A549 (cell line): ENCODE data around the gene GTF2H1. TPM values are rescaled to one million over a fixed set of nuclear protein-coding genes. Genes with fewer than 3 reads are reported as not detected.
A peak's percentile ranks its signal among the peaks of the same experiment; 100 is the strongest.

Experiments used
- ATAC-seq, 2 experiments: fragments of 200-7000 bp in 1 of 2; fragments of >200 bp in 1 of 2; cut with Nextera tagmentation in 1 of 2; cut with Tn5 transposase in 1 of 2; 3 replicates each; pipeline versions ENCODE4 v1.8.0 to v1.9.1; 2018 to 2020; ENCODE audit warnings: mild to moderate bottlenecking in 1 of 2, moderate library complexity in 1 of 2
- CTCF ChIA-PET: fragments of 300-600 bp; sonication (Branson Sonifier 250); formaldehyde crosslinking; extraction: SDS; loops from one replicate; lab custom pipeline; 2021; ENCODE audit warnings: antibody characterized with exemption, inconsistent platforms; lab: Yijun Ruan, JAX
- POLR2A ChIA-PET: fragments of 350-600 bp; formaldehyde crosslinking; extraction: SDS; loops from one replicate; lab custom pipeline; 2021; ENCODE audit warnings: antibody characterized with exemption, inconsistent platforms; lab: Yijun Ruan, JAX
- DNase-seq, 2 experiments: peaks; one replicate each; pipeline versions ENCODE4 v3.0.0 to v3.0.0-alpha.2; 2011 to 2016; ENCODE audit warnings: low read depth in 1 of 2, low spot score in 1 of 2
- FAIRE-seq: peaks from 2 replicates; lab custom pipeline; 2011; peaks lifted over from hg19 to GRCh38; lab: Jason Lieb, UNC
- H3K27ac ChIP-seq, 2 experiments: fragments of >200 bp; sonication (Bioruptor Twin); formaldehyde crosslinking; 3 replicates each; pipeline ENCODE4 v1.5.1; 2016 to 2017
- H3K4me1 ChIP-seq: fragments of >200 bp; sonication (Bioruptor Twin); formaldehyde crosslinking; 3 replicates; pipeline ENCODE4 v1.6.1; 2016
- H3K4me2 ChIP-seq: fragments of >200 bp; sonication (Bioruptor Twin); formaldehyde crosslinking; 3 replicates; pipeline ENCODE4 v1.6.1; 2016
- H3K4me3 ChIP-seq: fragments of >200 bp; sonication (Bioruptor Twin); formaldehyde crosslinking; 3 replicates; pipeline ENCODE4 v1.5.1; 2016
- H3K9me3 ChIP-seq: fragments of >200 bp; sonication (Bioruptor Twin); formaldehyde crosslinking; 3 replicates; pipeline ENCODE4 v1.6.1; 2016
- ATOH8 ChIP-seq: fragments of 250-450 bp; sonication (Bioruptor Pico); IDR thresholded peaks from 2 replicates; pipeline ENCODE4 v1.5.0; 2020; ENCODE audit warnings: low read depth, mild to moderate bottlenecking, moderate library complexity
- CBX2 ChIP-seq: fragments of 200-600 bp; sonication (generic); IDR thresholded peaks from 2 replicates; pipeline ENCODE4 v1.6.1; 2016; ENCODE audit warnings: low read depth, mild to moderate bottlenecking, borderline replicate concordance
- CBX8 ChIP-seq: fragments of 200-600 bp; sonication (generic); IDR thresholded peaks from 2 replicates; pipeline ENCODE4 v1.6.1; 2016
- EHMT2 ChIP-seq: fragments of 200-600 bp; sonication (generic); IDR thresholded peaks from 2 replicates; pipeline ENCODE4 v1.6.1; 2016; ENCODE audit warnings: antibody characterized with exemption, low read depth, mild to moderate bottlenecking, moderate library complexity
- ELK1 ChIP-seq: fragments of 150-350 bp; IDR thresholded peaks from 2 replicates; pipeline ENCODE4 v1.6.1; 2014; ENCODE audit warnings: low read depth, mild to moderate bottlenecking, low read length
- EP300 ChIP-seq, 2 experiments: fragments of >200 bp; sonication (Bioruptor Twin); formaldehyde crosslinking; IDR thresholded peaks; 2 replicates in 1 of 2; 3 replicates in 1 of 2; pipeline ENCODE4 v1.6.1; 2016 to 2017
- FOXS1 ChIP-seq: fragments of 250-450 bp; sonication (Bioruptor Pico); IDR thresholded peaks from 2 replicates; pipeline ENCODE4 v1.5.0; 2020; ENCODE audit warnings: mild to moderate bottlenecking, moderate library complexity
- HES2 ChIP-seq: fragments of >200 bp; sonication (Bioruptor Twin); formaldehyde crosslinking; IDR thresholded peaks from 2 replicates; pipeline ENCODE4 v1.6.1; 2016
- JUNB ChIP-seq: fragments of >200 bp; sonication (Bioruptor Twin); formaldehyde crosslinking; IDR thresholded peaks from 2 replicates; pipeline ENCODE4 v1.6.1; 2016
- KDM1A ChIP-seq: fragments of 200-600 bp; sonication (generic); IDR thresholded peaks from 2 replicates; pipeline ENCODE4 v1.6.1; 2016; ENCODE audit warnings: low read depth, mild to moderate bottlenecking
- MAFK ChIP-seq: fragments of 450-650 bp; IDR thresholded peaks from 2 replicates; pipeline ENCODE4 v1.6.1; 2014; ENCODE audit not compliant: partially characterized antibody
- MAX ChIP-seq: IDR thresholded peaks from 2 replicates; pipeline ENCODE4 v1.6.1; 2012
- MAZ ChIP-seq: fragments of 150-350 bp; IDR thresholded peaks from 2 replicates; pipeline ENCODE4 v1.6.1; 2014; ENCODE audit warnings: antibody characterized with exemption, low read depth, low read length, borderline replicate concordance
- NR3C1 ChIP-seq: fragments of >200 bp; sonication (Bioruptor Twin); formaldehyde crosslinking; IDR thresholded peaks from 3 replicates; pipeline ENCODE4 v1.6.1; 2017
- PBX3 ChIP-seq: IDR thresholded peaks from 2 replicates; pipeline ENCODE4 v1.6.1; 2012
- POLR2A ChIP-seq: IDR thresholded peaks from 2 replicates; pipeline ENCODE4 v1.6.1; 2012; ENCODE audit warnings: mild to moderate bottlenecking, low read length
- RCOR1 ChIP-seq: fragments of 150-350 bp; IDR thresholded peaks from 2 replicates; pipeline ENCODE4 v1.6.1; 2014; ENCODE audit warnings: antibody characterized with exemption, low read length, low read depth
- REST ChIP-seq: fragments of 200-600 bp; sonication (generic); IDR thresholded peaks from 2 replicates; pipeline ENCODE4 v1.6.1; 2016; ENCODE audit warnings: antibody characterized with exemption, mild to moderate bottlenecking, moderate library complexity
- RFX5 ChIP-seq: fragments of 450-650 bp; IDR thresholded peaks from 2 replicates; pipeline ENCODE4 v1.7.1; 2014; ENCODE audit warnings: antibody characterized with exemption, mild to moderate bottlenecking, moderate library complexity
- RNF2 ChIP-seq: fragments of 200-600 bp; sonication (generic); IDR thresholded peaks from 2 replicates; pipeline ENCODE4 v1.6.1; 2016; ENCODE audit warnings: low read depth, mild to moderate bottlenecking, antibody characterized with exemption, moderate library complexity, borderline replicate concordance
- SMC3 ChIP-seq: fragments of >200 bp; sonication (Bioruptor Twin); formaldehyde crosslinking; IDR thresholded peaks from 3 replicates; pipeline ENCODE4 v1.6.1; 2018; ENCODE audit warnings: inconsistent platforms
- USF2 ChIP-seq: fragments of 450-650 bp; IDR thresholded peaks from 2 replicates; pipeline ENCODE4 v1.6.1; 2014; ENCODE audit warnings: antibody characterized with exemption
- ZNF302 ChIP-seq: fragments of 250-450 bp; sonication (Bioruptor Pico); IDR thresholded peaks from 2 replicates; pipeline ENCODE4 v1.9.0; 2021; ENCODE audit warnings: inconsistent platforms, mild to moderate bottlenecking, moderate library complexity
- ZSCAN20 ChIP-seq: fragments of 250-450 bp; sonication (Bioruptor Pico); IDR thresholded peaks from 2 replicates; pipeline ENCODE4 v1.8.0; 2022; ENCODE audit warnings: mild to moderate bottlenecking, moderate library complexity
- WGBS: methylation state at CpG from one replicate; pipeline ENCODE4 v1.1.6; 2017; ENCODE audit errors: missing lambda C conversion rate; 5-methylcytosine and 5-hydroxymethylcytosine counted together
- polyA plus RNA-seq, 4 experiments: library from polyadenylated mRNA; depleted of rRNA in 3 of 4; stranded (reverse); fragments of >200 nt; fragmentation: RNase III in 1 of 4; extraction: RNeasy Plus Mini Kit Qiagen cat#74134 plus additional on column Dnase treatment in 1 of 4; gene quantifications; 2 replicates in 3 of 4; 3 replicates in 1 of 4; pipeline ENCODE4 v1.2.3, GENCODE V29; 2011 to 2017

Gene GTF2H1
- polyA plus RNA-seq, 2 of the 4 experiments (the other 2 are of a cell fraction), result 38.8 to 56.0 TPM

- POLR2A ChIA-PET, result no interaction called here
- 80% methylated on average over 6 of the region's 6 CpGs for WGBS
- no peak overlapping the region for H3K4me2 ChIP-seq
- H3K4me3 ChIP-seq, result no peak overlapping the region
- CTCF ChIA-PET, result interaction anchor here (0.7 to 1.2 kb wide), 2 partner anchors 43 to 195 kb away, joined by 3 to 4 read pairs; no protein-coding TSS in a partner anchor
- no peak for FAIRE-seq
- TF ChIP-seq CBX2 (no peak), ATOH8 (CRISPR knock-in tag) (no peak), CBX8 (no peak), NR3C1 (no peak), EP300 (IDR thresholded peaks at IDR 0.05) (no peak), RNF2 (no peak), RCOR1 (no peak), USF2 (no peak), MAX (no peak), RFX5 (no peak), MAFK (no peak), KDM1A (no peak), HES2 (no peak), REST (no peak), MAZ (no peak), ZNF302 (CRISPR knock-in tag) (no peak), ELK1 (no peak), SMC3 (no peak), JUNB (no peak)
- DNase-seq, result no peak
- H3K27ac ChIP-seq, result no peak overlapping the region
- ATAC-seq, result no peak
- H3K4me1 ChIP-seq, result peaks cover 21% of the 10 kb centered on the region
- no peaks in the 10 kb centered on the region for H3K9me3 ChIP-seq
Observed at GRCh38 chr11:18310800-18311340, 11.5 kb upstream of the GTF2H1 start.

GRCh38 chr11:18312012-18312411, 10.4 kb upstream of the GTF2H1 start:
- DNase-seq (no peak), ATAC-seq (no peak), FAIRE-seq (no peak)
- POLR2A ChIA-PET, result no interaction called here
- H3K27ac ChIP-seq, result 0 out of 6 replicates have a peak overlapping the region, but pooled peaks of 1 of the 2 experiments have one; percentile 10
- 83% methylated on average over 3 of the region's 3 CpGs for WGBS
- no peak for TF ChIP-seq ZSCAN20 (CRISPR knock-in tag)
- no peak for TF ChIP-seq PBX3
- no peak for TF ChIP-seq EHMT2
- TF ChIP-seq FOXS1 (CRISPR knock-in tag), result no peak
- TF ChIP-seq MAZ, result no peak
- TF ChIP-seq POLR2A, result no peak
- H3K9me3 ChIP-seq, result no peaks in the 10 kb centered on the region
- no peak overlapping the region; the same call in 2 of the 3 replicates for H3K4me2 ChIP-seq
- H3K4me3 ChIP-seq, result no peak overlapping the region
- CTCF ChIA-PET, result interaction anchor here (0.7 kb wide), 1 partner anchor 42 kb away, joined by 3 read pairs; no protein-coding TSS in a partner anchor
- H3K4me1 ChIP-seq, result peaks cover 21% of the 10 kb centered on the region
